ENCODE measurements around the gene OR51I2. TPM values are rescaled to one million over a fixed set of nuclear protein-coding genes. Genes with fewer than 3 reads are reported as not detected.

Gene OR51I2, protein sequence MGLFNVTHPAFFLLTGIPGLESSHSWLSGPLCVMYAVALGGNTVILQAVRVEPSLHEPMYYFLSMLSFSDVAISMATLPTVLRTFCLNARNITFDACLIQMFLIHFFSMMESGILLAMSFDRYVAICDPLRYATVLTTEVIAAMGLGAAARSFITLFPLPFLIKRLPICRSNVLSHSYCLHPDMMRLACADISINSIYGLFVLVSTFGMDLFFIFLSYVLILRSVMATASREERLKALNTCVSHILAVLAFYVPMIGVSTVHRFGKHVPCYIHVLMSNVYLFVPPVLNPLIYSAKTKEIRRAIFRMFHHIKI
- not detected for total RNA-seq

DNA sequence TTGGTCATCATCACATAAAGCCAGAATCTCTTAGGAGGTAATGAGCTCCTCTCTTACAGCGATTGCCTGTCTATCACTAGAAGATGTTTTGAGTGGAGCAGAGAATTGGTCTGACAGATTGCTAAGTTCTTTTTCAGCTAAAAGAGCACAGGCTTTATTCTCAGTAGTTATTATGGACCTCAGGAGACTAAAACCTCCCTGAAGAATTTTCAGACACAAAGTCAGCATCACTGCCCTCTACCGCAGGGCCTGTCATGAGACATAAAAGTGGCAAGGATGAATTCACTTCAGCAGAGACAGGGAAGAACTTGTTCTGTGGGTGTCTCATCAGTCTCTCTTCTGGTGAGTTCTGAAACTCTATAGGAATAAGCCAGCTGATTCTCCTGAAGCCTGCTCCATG, at the start of gene OR51I2:
OR51I2 (plus strand) TSS at position 301 of the 400 bp plus-strand sequence. CDS start 4,166 bp downstream, outside the sequence.
- POLR2A ChIA-PET: no interaction called here
- CTCF ChIA-PET: no interaction called here

GRCh38 chr11:5405173-5405572, 44.0 kb upstream of the OR51I2 start:
- ChIA-PET POLR2A (no interaction called here), CTCF (no interaction called here)

DNA sequence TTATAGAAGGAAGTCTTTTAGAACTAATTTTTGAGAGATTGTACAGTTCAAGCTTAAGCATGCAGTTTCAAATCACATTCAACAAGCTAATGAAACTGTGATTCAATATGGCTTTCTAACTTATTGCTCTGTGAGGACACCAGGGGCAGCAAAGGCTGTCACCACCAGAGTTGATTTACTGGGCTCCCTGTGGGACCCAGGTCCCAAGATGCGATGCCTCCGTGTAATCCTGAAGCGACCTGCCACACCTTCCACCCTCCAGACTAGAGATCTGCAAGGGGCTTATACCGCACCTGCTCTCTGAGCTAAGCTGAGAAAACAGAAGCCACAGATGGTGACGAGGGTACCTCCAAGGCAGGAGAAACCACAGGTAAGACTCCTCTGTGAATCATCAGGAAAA, 28.1 kb upstream of the OR51I2 start:
- CTCF ChIA-PET: no interaction called here
- POLR2A ChIA-PET: no interaction called here

DNA sequence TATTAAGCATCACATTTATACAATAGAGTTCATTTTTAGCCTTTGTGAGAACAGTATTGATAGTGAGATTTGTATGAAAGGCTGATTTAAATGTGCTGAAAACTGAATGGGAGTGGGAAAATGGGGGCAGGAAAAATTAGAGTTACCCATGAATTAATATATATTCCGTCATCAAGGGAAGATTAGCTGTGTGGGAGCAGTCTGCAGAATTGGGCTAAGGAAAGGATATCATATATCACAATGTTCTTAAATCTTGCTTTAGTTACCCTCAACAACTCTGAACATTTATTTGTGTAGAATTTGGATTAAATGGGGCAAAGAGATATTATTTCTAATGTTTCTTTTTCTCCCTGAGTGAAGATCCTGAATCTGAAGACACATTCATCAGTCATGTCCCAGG, 27.3 kb upstream of the OR51I2 start, which contains the start of gene OR51Q1:
OR51Q1 (plus strand) TSS at position 301 of the 400 bp plus-strand sequence; CDS start at position 391, 90 bp downstream.
- ChIA-PET POLR2A (no interaction called here), CTCF (no interaction called here)

DNA sequence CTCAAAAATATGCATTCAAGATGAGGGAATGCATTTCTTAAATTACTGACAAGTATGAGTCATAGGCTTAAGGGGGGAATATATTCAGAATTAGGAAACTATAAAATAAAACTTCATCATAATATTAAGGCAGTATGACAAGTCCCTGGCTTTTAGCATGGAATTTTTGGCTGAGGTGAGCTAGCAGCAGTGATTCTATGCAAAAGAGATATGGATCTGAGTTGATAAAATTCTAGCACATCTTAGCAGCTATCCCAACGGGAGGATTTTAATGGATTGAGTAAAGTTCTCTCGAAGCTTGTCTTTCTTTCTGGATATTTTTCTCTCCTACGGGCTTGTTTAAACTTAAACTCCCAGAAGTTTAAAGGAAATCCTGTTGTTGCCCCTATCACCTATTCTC, 26.0 kb upstream of the OR51I2 start:
- CTCF ChIA-PET: no interaction called here
- POLR2A ChIA-PET: no interaction called here

DNA sequence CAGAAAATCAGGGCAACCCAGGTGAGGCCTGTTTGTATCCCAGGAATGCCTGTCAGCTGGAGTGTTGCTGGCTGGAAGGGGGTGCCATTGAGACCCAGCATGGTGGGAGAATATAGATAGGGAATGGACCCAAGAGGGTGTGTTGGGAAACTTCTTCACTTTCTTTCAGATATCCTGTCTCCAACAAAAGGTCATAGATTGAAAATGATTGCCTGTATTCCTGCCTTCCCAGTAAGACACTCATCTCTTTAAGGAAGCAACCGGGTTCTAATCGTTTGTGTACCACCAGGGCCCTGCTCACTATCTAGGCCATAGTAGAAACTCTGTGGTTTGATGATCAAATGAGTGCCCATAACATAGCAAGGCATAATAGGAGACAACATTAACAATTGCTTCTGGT, 7.7 kb upstream of the OR51I2 start, which contains the start of gene OR51I1:
OR51I1 (minus strand) TSS at position 101 of the 400 bp plus-strand sequence; CDS start at position 101, 0 bp downstream.
- ChIA-PET CTCF (no interaction called here), POLR2A (no interaction called here)

GRCh38 chr11:5443835-5444393, 5.2 kb upstream of the OR51I2 start:
- ChIA-PET CTCF (no interaction called here), POLR2A (no interaction called here)

- CTCF ChIA-PET: no interaction called here
These were observed 309 bp downstream of the OR51I2 start for GRCh38 chr11:5449432-5449831.

GRCh38 chr11:5460983-5461621, 12.0 kb downstream of the OR51I2 start:
- ChIA-PET CTCF (interaction anchor here (0.6 kb wide), 1 partner anchor 1415 kb away, joined by 3 read pairs; no protein-coding TSS in a partner anchor), POLR2A (no interaction called here)

More at GRCh38 chr11:5449432-5449831, 309 bp downstream of the OR51I2 start:
- POLR2A ChIA-PET: no interaction called here

- ChIA-PET CTCF (no interaction called here), POLR2A (no interaction called here)
These were observed 18.4 kb downstream of the OR51I2 start for GRCh38 chr11:5467527-5467926.

GRCh38 chr11:5473921-5474320, 24.8 kb downstream of the OR51I2 start:
- ChIA-PET POLR2A (no interaction called here), CTCF (no interaction called here)

GRCh38 chr11:5476186-5476819, 27.2 kb downstream of the OR51I2 start:
- CTCF ChIA-PET: interaction anchor here (1.4 kb wide), 1 partner anchor 333 kb away, joined by 4 read pairs; no protein-coding TSS in a partner anchor
- POLR2A ChIA-PET: no interaction called here

- ChIA-PET CTCF (no interaction called here), POLR2A (no interaction called here)
These were observed 36.9 kb downstream of the OR51I2 start for GRCh38 chr11:5486003-5486402.

DNA sequence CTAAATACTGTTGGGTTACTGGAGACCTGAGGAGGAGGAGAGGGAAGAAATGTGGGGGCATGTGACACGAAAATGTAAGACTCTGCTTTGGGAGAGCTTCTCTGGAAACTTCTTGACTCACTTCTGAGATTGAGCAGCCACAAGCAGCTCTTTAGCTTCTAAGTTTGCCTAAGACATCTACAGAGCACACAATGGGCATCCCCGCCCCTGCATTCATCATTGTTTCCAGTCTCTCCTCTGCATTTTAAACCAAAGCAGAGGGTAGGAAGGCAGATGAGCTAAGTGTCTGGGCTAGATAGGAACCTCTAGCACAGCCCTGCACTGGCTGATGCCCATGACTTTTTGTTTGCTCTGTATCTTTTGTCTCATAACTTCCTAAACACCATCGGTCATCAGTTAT, 37.3 kb downstream of the OR51I2 start:
- ChIA-PET POLR2A (no interaction called here), CTCF (no interaction called here)

DNA sequence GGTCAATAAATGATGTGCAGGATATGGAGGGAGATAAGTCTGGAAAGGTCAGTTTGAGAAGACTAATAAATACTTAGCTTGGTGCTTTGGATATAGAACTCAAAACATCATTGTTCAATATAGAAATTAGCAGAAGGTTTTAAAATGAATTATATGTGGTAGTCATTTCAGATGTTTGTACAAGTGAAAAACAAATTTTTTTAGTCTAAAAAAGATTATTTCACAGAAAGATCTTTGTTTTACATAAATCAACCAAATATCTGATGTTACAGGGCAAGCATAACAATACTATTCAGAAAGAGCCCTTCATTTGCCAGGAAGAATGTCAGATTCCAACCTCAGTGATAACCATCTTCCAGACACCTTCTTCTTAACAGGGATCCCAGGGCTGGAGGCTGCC, 39.3 kb downstream of the OR51I2 start, which contains the start of gene OR52D1:
OR52D1 (plus strand) TSS at position 301 of the 400 bp plus-strand sequence; CDS start at position 323, 22 bp downstream.
- ChIA-PET CTCF (no interaction called here), POLR2A (no interaction called here)

DNA sequence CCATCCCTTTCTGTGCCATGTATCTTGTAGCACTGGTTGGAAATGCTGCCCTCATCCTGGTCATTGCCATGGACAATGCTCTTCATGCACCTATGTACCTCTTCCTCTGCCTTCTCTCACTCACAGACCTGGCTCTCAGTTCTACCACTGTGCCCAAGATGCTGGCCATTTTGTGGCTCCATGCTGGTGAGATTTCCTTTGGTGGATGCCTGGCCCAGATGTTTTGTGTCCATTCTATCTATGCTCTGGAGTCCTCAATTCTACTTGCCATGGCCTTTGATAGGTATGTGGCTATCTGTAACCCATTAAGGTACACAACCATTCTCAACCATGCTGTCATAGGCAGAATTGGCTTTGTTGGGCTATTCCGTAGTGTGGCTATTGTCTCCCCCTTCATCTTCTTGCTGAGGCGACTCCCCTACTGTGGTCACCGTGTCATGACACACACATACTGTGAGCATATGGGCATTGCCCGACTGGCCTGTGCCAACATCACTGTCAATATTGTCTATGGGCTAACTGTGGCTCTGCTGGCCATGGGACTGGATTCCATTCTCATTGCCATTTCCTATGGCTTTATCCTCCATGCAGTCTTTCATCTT, 39.8 kb downstream of the OR51I2 start:
- ChIA-PET POLR2A (no interaction called here), CTCF (no interaction called here)

GRCh38 chr11:5489576-5490357, 40.6 kb downstream of the OR51I2 start:
- CTCF ChIA-PET: no interaction called here

GRCh38 chr11:5499671-5500070, 50.5 kb downstream of the OR51I2 start:
- ChIA-PET POLR2A (no interaction called here), CTCF (no interaction called here)

More at GRCh38 chr11:5489576-5490357, 40.6 kb downstream of the OR51I2 start:
- POLR2A ChIA-PET: no interaction called here

GRCh38 chr11:5500393-5500801, 51.3 kb downstream of the OR51I2 start:
- POLR2A ChIA-PET: no interaction called here
- CTCF ChIA-PET: no interaction called here
